ENCODE data around the gene DDAH2. TPM values are rescaled to one million over a fixed set of nuclear protein-coding genes. Genes with fewer than 3 reads are reported as not detected.

Gene DDAH2
- total RNA-seq, 1 donor from 2014 or later = 142 TPM

DNA sequence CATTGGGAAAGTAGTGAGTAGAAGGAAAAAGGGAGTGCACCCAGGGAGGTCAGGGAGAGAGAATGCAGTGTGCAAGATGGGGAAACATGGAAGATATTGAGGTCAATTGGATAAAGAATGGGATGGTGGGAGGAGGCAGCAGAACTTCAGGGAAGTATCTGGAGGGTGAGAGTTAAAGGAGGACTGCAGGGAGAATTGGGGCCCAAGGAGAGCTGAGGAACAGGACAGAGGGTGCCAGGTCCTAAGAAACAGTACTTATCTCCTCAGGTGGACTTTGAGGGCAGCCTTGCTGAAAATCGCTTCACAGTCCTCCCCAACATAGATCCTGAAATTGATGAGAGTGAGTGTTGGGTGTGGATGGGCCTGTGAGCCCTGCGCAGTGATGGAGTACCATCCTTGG, 29.2 kb upstream of the DDAH2 start:
- H3K4me3 Mint-ChIP-seq = no peak overlapping the region
- H3K36me3 Mint-ChIP-seq = peaks cover 7% of the 10 kb centered on the region
- no peak for DNase-seq (ENCODE audit: low spot score in 2 of 2, unreplicated experiment in 2 of 2)
- no peaks in the 10 kb centered on the region for H3K27me3 Mint-ChIP-seq (ENCODE audit: low read depth)
- H3K27ac Mint-ChIP-seq = no peak overlapping the region
- H3K9me3 Mint-ChIP-seq = no peaks in the 10 kb centered on the region
- H3K4me1 Mint-ChIP-seq = peaks cover under 1% of the 10 kb centered on the region
- TF ChIP-seq, protein P1, sequence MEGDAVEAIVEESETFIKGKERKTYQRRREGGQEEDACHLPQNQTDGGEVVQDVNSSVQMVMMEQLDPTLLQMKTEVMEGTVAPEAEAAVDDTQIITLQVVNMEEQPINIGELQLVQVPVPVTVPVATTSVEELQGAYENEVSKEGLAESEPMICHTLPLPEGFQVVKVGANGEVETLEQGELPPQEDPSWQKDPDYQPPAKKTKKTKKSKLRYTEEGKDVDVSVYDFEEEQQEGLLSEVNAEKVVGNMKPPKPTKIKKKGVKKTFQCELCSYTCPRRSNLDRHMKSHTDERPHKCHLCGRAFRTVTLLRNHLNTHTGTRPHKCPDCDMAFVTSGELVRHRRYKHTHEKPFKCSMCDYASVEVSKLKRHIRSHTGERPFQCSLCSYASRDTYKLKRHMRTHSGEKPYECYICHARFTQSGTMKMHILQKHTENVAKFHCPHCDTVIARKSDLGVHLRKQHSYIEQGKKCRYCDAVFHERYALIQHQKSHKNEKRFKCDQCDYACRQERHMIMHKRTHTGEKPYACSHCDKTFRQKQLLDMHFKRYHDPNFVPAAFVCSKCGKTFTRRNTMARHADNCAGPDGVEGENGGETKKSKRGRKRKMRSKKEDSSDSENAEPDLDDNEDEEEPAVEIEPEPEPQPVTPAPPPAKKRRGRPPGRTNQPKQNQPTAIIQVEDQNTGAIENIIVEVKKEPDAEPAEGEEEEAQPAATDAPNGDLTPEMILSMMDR (IDR thresholded peaks at IDR 0.05; ENCODE audit: unreplicated experiment) = no peak

- DNase-seq (ENCODE audit: low spot score in 2 of 2, unreplicated experiment in 2 of 2) = no peak
- Mint-ChIP-seq H3K9me3 (no peaks in the 10 kb centered on the region), H3K4me3 (no peak overlapping the region), H3K27ac (no peak overlapping the region), H3K4me1 (no peaks in the 10 kb centered on the region), H3K27me3 (ENCODE audit: low read depth) (no peaks in the 10 kb centered on the region), H3K36me3 (peaks cover 3% of the 10 kb centered on the region)
- TF ChIP-seq, protein P1 (IDR thresholded peaks at IDR 0.05; ENCODE audit: unreplicated experiment) = no peak
Measured at GRCh38 chr6:31752739-31753319, 23.7 kb upstream of the DDAH2 start.

- Mint-ChIP-seq H3K36me3 (peaks cover 3% of the 10 kb centered on the region), H3K9me3 (no peaks in the 10 kb centered on the region), H3K4me1 (no peaks in the 10 kb centered on the region), H3K4me3 (no peak overlapping the region), H3K27me3 (ENCODE audit: low read depth) (no peaks in the 10 kb centered on the region), H3K27ac (no peak overlapping the region)
- DNase-seq (ENCODE audit: low spot score in 2 of 2, unreplicated experiment in 2 of 2) = no peak
- TF ChIP-seq, protein P1 (IDR thresholded peaks at IDR 0.05; ENCODE audit: unreplicated experiment) = no peak
Measured at GRCh38 chr6:31750411-31751022, 21.4 kb upstream of the DDAH2 start.

DNA sequence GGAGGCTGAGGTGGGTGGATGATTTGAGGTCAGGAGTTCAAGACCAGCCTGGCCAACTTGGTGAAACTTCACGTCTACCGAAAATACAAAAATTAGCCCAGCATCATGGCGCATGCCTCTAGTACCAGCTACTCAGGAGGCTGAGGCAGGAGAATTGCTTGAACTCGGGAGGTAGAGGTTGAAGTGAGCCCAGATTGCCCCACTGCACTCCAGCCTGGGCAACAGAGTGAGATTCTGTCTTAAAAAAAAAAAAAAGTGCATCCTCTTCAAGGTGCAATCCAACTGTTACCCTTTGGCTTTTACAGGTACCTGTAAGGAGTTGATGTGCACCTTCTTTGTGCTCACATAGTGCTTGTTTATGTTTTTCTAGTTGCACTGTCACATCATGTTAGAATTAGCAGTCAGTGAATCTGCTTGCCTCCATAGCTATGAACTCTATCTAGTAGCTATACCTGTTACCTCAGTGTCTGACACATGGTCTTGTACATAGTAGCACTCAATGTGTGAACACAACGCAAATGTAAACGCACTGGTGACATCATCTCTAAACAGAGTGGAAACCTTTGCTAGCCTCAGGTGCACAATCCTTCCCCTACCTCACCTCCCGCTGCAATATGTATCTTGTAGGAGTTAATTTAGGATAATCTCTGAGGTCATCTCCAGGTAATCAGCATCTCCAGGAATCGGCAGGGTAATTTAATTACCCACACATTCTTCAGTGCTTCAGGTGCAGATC, 20.4 kb upstream of the DDAH2 start:
- Mint-ChIP-seq H3K27ac (no peak overlapping the region), H3K36me3 (peaks cover 3% of the 10 kb centered on the region), H3K4me3 (no peak overlapping the region), H3K27me3 (ENCODE audit: low read depth) (no peaks in the 10 kb centered on the region), H3K9me3 (no peaks in the 10 kb centered on the region), H3K4me1 (no peaks in the 10 kb centered on the region)
- DNase-seq (ENCODE audit: low spot score in 2 of 2, unreplicated experiment in 2 of 2) = no peak
- TF ChIP-seq, protein P1 (IDR thresholded peaks at IDR 0.05; ENCODE audit: unreplicated experiment) = no peak

- TF ChIP-seq, protein P1 (IDR thresholded peaks at IDR 0.05; ENCODE audit: unreplicated experiment) = no peak
- Mint-ChIP-seq H3K4me3 (no peak overlapping the region), H3K27ac (no peak overlapping the region), H3K36me3 (peaks cover 5% of the 10 kb centered on the region), H3K4me1 (peaks cover 15% of the 10 kb centered on the region), H3K27me3 (ENCODE audit: low read depth) (no peaks in the 10 kb centered on the region), H3K9me3 (no peaks in the 10 kb centered on the region)
- no peak for DNase-seq (ENCODE audit: low spot score in 2 of 2, unreplicated experiment in 2 of 2)
Measured at GRCh38 chr6:31744422-31744821, 15.3 kb upstream of the DDAH2 start.

All from mesothelial cell of epicardium (in vitro differentiated cells).